Activated T-cell treated with anti-CD3 and anti-CD28 coated beads, Interleukin-2, amount 50 U/mL, for 24 hours (primary cell): Measurements from ENCODE around the gene AKR1C1.
"Not testable (repeated sequence)": the region's sequence is repeated elsewhere in the genome, so short reads cannot be mapped to it uniquely, and the experiment has no call there.

Experiments used
- DNase-seq: peaks from one replicate; pipeline ENCODE4 v3.0.0-alpha.2; 2020
- H3K27ac Mint-ChIP-seq: 2 replicates; pipeline ENCODE4 v1.8.0; 2020; ENCODE audit warnings: mild to moderate bottlenecking, mixed read lengths
- H3K27me3 Mint-ChIP-seq: 2 replicates; pipeline ENCODE4 v1.8.0; 2020; ENCODE audit warnings: mixed read lengths
- H3K36me3 Mint-ChIP-seq: 2 replicates; pipeline ENCODE4 v1.8.0; 2020; ENCODE audit warnings: low read depth, mixed read lengths
- H3K4me1 Mint-ChIP-seq: 2 replicates; pipeline ENCODE4 v1.8.0; 2020; ENCODE audit warnings: low read depth, mixed read lengths
- H3K4me3 Mint-ChIP-seq: 2 replicates; pipeline ENCODE4 v1.8.0; 2020; ENCODE audit warnings: mild to moderate bottlenecking, moderate library complexity, mixed read lengths
- H3K9me3 Mint-ChIP-seq: 2 replicates; pipeline ENCODE4 v1.8.0; 2020; ENCODE audit warnings: mixed read lengths

The AKR1C1 gene

GRCh38 chr10:5012595-5012994, 49.4 kb downstream of the AKR1C1 start:
- DNase-seq, result no peak
- H3K9me3 Mint-ChIP-seq, result no peaks in the 10 kb centered on the region

DNA sequence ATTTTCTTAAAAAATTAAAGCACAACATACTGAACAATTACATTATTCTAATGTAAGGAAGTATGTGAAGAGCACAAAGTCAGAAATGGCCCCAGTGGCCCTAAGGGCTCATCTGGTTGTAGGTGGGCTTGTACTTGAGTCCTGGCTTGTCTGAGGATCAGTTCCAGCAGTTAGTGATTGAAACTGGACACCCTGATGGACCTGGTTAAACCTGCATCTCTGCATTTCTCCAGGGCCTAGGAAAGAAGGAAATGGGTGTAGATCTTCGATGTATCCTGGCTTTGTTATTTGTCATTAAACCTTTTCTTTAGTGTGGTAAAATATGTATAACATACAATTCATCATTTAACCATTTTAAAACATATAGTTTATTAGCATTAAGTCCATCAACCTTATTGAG, 50.2 kb downstream of the AKR1C1 start:
- DNase-seq, result no peak
- H3K9me3 Mint-ChIP-seq, result no peaks in the 10 kb centered on the region

More at GRCh38 chr10:5012595-5012994, 49.4 kb downstream of the AKR1C1 start:
- peaks cover 4% of the 10 kb centered on the region for H3K27me3 Mint-ChIP-seq
- H3K4me1 Mint-ChIP-seq, result no peaks in the 10 kb centered on the region
- no peaks in the 10 kb centered on the region for H3K36me3 Mint-ChIP-seq
- no peak overlapping the region for H3K27ac Mint-ChIP-seq
- no peak overlapping the region for H3K4me3 Mint-ChIP-seq

GRCh38 chr10:5014200-5014910, 51.1 kb downstream of the AKR1C1 start:
- H3K36me3 Mint-ChIP-seq, H3K27ac Mint-ChIP-seq, H3K4me3 Mint-ChIP-seq, H3K9me3 Mint-ChIP-seq, H3K4me1 Mint-ChIP-seq, DNase-seq, H3K27me3 Mint-ChIP-seq: not testable (repeated sequence)

More for the DNA sequence above, 50.2 kb downstream of the AKR1C1 start:
- H3K4me1 Mint-ChIP-seq, result no peaks in the 10 kb centered on the region
- H3K36me3 Mint-ChIP-seq, result no peaks in the 10 kb centered on the region
- peaks cover 4% of the 10 kb centered on the region for H3K27me3 Mint-ChIP-seq
- H3K27ac Mint-ChIP-seq, result no peak overlapping the region
- H3K4me3 Mint-ChIP-seq, result no peak overlapping the region

- Mint-ChIP-seq H3K36me3 (no peaks in the 10 kb centered on the region), H3K4me1 (no peaks in the 10 kb centered on the region), H3K27ac (no peak overlapping the region), H3K9me3 (no peaks in the 10 kb centered on the region), H3K27me3 (peaks cover 4% of the 10 kb centered on the region), H3K4me3 (no peak overlapping the region)
- DNase-seq, result no peak
Observed at GRCh38 chr10:5014936-5015335, 51.7 kb downstream of the AKR1C1 start.

- DNase-seq, result no peak
- no peaks in the 10 kb centered on the region for H3K9me3 Mint-ChIP-seq
- no peak overlapping the region for H3K4me3 Mint-ChIP-seq
- H3K4me1 Mint-ChIP-seq, result no peaks in the 10 kb centered on the region
- H3K27ac Mint-ChIP-seq, result no peak overlapping the region
- no peaks in the 10 kb centered on the region for H3K36me3 Mint-ChIP-seq
- no peaks in the 10 kb centered on the region for H3K27me3 Mint-ChIP-seq
Observed at GRCh38 chr10:5018134-5018533, 54.9 kb downstream of the AKR1C1 start.

GRCh38 chr10:5018671-5019277, 55.6 kb downstream of the AKR1C1 start:
- not testable (repeated sequence) for H3K36me3 Mint-ChIP-seq, H3K9me3 Mint-ChIP-seq, H3K27me3 Mint-ChIP-seq, H3K4me3 Mint-ChIP-seq, H3K4me1 Mint-ChIP-seq, H3K27ac Mint-ChIP-seq, DNase-seq

DNA sequence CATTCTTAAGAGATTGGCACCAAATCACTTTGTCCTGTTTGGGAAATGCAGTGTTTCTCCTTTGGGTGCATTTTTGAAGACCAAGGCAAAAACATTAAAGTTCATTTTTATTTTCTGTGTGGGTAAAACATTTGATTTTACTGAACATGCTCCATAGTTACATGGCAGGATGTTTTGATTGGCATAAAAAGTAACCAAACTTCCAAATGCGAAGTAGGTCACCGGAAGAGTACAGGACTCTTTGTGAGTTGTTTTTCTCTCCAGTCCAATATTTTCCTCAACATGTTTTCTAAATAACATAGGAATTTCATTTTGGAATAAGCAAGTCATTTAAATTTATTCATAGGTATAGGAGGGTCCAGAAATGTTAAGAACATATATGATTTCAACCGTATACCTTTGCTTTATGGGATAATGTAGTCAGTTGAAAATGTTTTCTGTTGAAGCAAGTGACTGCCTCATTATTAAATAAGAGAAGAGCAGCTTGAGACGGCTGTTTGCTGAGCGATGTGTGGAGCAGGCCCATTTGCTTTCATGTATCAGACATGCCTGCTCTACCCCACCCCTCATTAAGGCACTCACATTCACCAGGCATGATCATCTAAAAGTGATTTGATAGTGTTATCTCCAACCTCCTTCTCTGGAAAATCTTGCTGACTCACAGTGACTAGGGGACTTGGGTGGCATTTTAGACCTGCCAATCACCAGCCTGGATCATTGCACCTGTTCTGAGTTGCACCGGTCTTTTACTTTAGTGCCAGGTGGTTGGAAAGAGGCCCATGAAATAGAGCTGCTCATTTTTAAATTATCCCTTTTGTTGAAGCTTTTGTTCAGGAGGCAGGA, 56.8 kb downstream of the AKR1C1 start:
- not testable (repeated sequence) for H3K4me3 Mint-ChIP-seq, H3K9me3 Mint-ChIP-seq, H3K27ac Mint-ChIP-seq, H3K27me3 Mint-ChIP-seq, H3K4me1 Mint-ChIP-seq, H3K36me3 Mint-ChIP-seq, DNase-seq

DNA sequence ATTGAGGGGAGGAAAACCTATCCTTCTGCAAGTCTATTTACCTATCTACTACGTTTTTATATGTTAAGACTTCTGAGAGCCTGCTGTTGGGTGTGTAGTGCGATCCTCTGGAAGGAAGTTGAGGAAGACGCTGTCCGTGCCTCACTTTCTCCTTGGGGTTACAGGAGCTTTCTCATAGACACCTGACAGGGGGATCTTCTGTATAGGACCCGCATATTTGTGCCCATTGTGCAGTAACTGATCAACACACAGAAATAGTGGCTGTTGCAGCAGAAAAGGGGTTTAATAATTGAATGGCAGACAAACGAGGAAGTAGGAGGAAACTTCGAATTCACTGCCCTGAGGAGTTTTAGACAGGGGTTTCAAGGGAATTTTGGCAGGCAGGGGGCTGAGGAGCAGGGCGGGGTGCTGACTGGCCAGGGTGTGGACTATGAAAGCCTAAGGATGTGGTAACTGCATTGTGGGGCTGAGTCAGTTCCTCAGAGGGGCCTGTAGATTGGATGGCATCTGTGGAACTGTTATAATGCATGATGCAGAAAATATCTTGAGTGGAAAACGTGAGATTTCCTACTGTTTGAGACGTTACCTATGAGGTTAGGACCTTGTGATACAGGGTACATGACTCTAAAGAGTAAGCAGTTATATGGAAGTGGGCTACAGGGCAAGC, 58.5 kb downstream of the AKR1C1 start:
- H3K27me3 Mint-ChIP-seq, result peaks cover 13% of the 10 kb centered on the region
- H3K27ac Mint-ChIP-seq, DNase-seq, H3K4me1 Mint-ChIP-seq, H3K4me3 Mint-ChIP-seq, H3K36me3 Mint-ChIP-seq, H3K9me3 Mint-ChIP-seq: not testable (repeated sequence)

- no peak for DNase-seq
- H3K4me3 Mint-ChIP-seq, result no peak overlapping the region
- H3K27ac Mint-ChIP-seq, result no peak overlapping the region
- H3K4me1 Mint-ChIP-seq, result no peaks in the 10 kb centered on the region
- H3K27me3 Mint-ChIP-seq, result peaks cover 15% of the 10 kb centered on the region
- H3K36me3 Mint-ChIP-seq, result no peaks in the 10 kb centered on the region
- peaks cover 4% of the 10 kb centered on the region for H3K9me3 Mint-ChIP-seq
Observed at GRCh38 chr10:5023177-5023805, 60.1 kb downstream of the AKR1C1 start.

DNA sequence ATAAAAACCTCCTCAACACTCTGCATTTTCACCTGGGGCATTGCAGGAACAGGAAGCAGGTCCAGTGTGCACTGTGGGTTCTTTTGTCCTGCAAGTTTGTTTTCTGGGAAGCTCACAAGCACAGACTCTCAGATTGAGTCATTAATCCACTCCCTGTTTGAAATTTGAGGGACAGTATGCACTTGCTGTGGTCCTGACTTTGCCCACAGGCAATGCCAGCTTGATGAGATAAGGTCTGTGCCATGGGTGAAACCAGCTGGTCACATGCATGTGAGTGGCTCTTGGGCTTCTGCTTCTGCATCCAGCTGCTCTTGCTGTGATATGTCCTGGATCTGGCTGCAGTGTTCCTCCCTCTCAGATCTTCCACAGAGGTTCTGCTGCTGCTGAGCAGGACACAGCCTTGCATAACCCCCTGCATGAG, 62.3 kb downstream of the AKR1C1 start:
- Mint-ChIP-seq H3K27me3 (peaks cover 16% of the 10 kb centered on the region), H3K9me3 (peaks cover 17% of the 10 kb centered on the region)
- H3K36me3 Mint-ChIP-seq, H3K4me1 Mint-ChIP-seq, H3K27ac Mint-ChIP-seq, DNase-seq, H3K4me3 Mint-ChIP-seq: not testable (repeated sequence)

GRCh38 chr10:5030989-5031388, 67.8 kb downstream of the AKR1C1 start:
- Mint-ChIP-seq H3K4me3 (no peak overlapping the region), H3K4me1 (no peaks in the 10 kb centered on the region), H3K36me3 (no peaks in the 10 kb centered on the region), H3K9me3 (peaks cover 30% of the 10 kb centered on the region), H3K27me3 (peaks cover 11% of the 10 kb centered on the region), H3K27ac (no peak overlapping the region)
- no peak for DNase-seq

GRCh38 chr10:5031588-5031987, 68.4 kb downstream of the AKR1C1 start:
- H3K36me3 Mint-ChIP-seq, H3K4me1 Mint-ChIP-seq, H3K27ac Mint-ChIP-seq, H3K4me3 Mint-ChIP-seq, H3K27me3 Mint-ChIP-seq, DNase-seq: not testable (repeated sequence)
- H3K9me3 Mint-ChIP-seq, result peaks cover 28% of the 10 kb centered on the region

DNA sequence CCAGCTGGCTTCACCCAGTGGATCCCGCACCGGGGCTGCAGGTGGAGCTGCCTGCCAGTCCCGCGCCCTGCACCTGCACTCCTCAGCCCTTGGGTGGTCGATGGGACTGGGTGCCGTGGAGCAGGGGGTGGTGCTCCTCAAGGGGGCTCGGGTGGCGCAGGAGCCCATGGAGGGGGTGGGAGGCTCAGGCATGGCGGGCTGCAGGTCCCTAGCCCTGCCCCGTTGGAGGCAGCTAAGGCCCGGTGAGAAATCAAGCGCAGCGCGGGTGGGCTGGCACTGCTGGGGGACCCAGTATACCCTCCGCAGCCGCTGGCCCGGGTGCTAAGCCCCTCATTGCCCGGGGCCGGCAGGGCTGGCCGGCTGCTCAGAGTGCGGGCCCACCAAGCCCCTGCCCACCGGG, 69.2 kb downstream of the AKR1C1 start:
- peaks cover 28% of the 10 kb centered on the region for H3K9me3 Mint-ChIP-seq
- H3K27me3 Mint-ChIP-seq, DNase-seq, H3K4me3 Mint-ChIP-seq, H3K4me1 Mint-ChIP-seq, H3K36me3 Mint-ChIP-seq, H3K27ac Mint-ChIP-seq: not testable (repeated sequence)
